Measurements from ENCODE around the gene MRPS26.
A peak's percentile ranks its signal among the peaks of the same experiment; 100 is the strongest.
"Not testable (repeated sequence)": the region's sequence is repeated elsewhere in the genome, so short reads cannot be mapped to it uniquely, and the experiment has no call there.

Gene MRPS26

GRCh38 chr20:3045816-3046676 lies at the start of gene MRPS26:
Gene MRPS26 (plus strand): TSS chr20:3046052. CDS start chr20:3046069, 17 bp downstream.
- peak; percentile 90 for DNase-seq (ENCODE audit: low read depth, low spot score)

GRCh38 chr20:2998728-2999127 lies 47.1 kb upstream of the MRPS26 start:
- DNase-seq (ENCODE audit: low read depth, low spot score): no peak

- no peak for DNase-seq (ENCODE audit: low read depth, low spot score)
These were observed 44.9 kb upstream of the MRPS26 start for GRCh38 chr20:3000852-3001523.

DNA sequence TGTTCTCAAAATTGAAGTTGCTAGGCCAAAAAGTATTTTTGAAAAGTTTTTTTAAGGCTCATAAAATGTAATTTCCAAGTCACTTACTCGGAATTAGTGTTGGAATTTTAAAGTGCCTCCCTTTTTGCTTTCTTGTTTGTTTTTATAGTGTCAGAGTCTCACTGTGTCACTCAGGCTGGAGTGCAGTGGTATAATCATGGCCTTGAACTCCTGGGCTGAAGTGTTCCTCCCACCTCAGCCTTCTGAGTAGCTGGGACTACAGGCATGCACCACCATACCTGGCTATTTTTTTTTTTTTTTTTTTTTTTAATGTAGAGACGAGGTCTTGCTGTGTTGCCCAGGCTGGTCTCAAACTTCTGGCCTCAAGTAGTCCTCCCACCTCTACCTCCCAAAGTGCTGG lies 42.4 kb upstream of the MRPS26 start:
- no peak for DNase-seq (ENCODE audit: low read depth, low spot score)

GRCh38 chr20:3010985-3011723 lies 34.7 kb upstream of the MRPS26 start:
- no peak for DNase-seq (ENCODE audit: low read depth, low spot score)

- no peak for DNase-seq (ENCODE audit: low read depth, low spot score)
These were observed 34.1 kb upstream of the MRPS26 start for GRCh38 chr20:3011752-3012151.

DNA sequence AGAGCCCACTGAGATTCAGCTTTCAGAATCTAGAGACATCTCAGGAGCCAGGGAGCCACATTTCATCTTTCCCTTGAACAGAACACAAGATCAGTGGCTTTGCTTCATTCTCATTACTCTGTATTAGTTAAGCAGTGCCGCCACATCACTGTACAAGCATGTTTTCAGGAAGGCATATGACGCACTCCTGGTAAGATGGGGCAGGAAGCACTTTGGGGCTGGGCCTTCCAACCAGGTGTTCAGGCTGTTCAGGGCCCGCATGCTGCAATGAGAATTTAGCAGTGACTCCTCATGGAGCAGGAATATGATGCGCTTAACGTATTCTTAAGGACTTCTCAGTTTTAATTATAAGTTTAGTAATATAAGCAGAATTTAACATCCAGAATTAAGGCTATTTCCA lies 32.1 kb upstream of the MRPS26 start:
- no peak for DNase-seq (ENCODE audit: low read depth, low spot score)

DNA sequence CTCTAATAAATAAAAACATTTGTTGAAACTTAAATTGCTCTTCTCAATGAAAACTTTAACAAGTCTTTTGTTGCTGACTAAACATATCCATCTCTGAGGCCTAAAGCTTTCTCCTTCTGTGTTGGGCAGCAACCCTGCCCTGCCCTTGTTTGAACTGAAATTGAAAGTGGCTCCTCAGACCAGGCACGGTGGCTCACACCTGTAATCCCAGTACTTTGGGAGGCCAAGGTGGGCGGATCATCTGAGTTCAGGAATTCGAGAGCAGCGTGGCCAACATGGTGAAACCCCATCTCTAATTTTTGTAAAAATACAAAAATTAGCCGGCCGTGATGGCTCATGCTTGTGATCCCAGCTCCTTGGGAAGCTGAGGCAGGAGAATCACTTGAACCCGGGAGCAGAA lies 31.7 kb upstream of the MRPS26 start:
- no peak for DNase-seq (ENCODE audit: low read depth, low spot score)

- DNase-seq (ENCODE audit: low read depth, low spot score): no peak
These were observed 31.2 kb upstream of the MRPS26 start for GRCh38 chr20:3014662-3015061.

- not testable (repeated sequence) for DNase-seq (ENCODE audit: low read depth, low spot score)
These were observed 30.6 kb upstream of the MRPS26 start for GRCh38 chr20:3015302-3015701.

- DNase-seq (ENCODE audit: low read depth, low spot score): no peak
These were observed 24.5 kb upstream of the MRPS26 start for GRCh38 chr20:3021327-3021726.

DNA sequence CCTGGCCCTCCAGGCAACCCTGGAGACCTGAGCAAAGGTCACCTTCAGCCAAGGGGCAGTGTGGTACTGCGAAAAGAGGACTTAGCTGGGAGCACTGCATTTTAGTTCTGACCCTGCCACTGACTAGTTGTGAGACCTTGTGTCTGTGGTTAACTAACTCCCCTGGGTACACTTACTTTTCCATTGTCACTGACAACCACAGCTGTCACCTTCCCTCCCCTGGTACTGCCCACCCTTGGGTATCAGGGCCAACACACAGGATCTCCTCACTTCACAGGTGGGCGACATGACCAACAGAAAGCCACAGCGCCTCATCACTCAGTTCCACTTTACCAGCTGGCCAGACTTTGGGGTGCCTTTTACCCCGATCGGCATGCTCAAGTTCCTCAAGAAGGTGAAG lies 24.1 kb upstream of the MRPS26 start:
- no peak for DNase-seq (ENCODE audit: low read depth, low spot score)

DNA sequence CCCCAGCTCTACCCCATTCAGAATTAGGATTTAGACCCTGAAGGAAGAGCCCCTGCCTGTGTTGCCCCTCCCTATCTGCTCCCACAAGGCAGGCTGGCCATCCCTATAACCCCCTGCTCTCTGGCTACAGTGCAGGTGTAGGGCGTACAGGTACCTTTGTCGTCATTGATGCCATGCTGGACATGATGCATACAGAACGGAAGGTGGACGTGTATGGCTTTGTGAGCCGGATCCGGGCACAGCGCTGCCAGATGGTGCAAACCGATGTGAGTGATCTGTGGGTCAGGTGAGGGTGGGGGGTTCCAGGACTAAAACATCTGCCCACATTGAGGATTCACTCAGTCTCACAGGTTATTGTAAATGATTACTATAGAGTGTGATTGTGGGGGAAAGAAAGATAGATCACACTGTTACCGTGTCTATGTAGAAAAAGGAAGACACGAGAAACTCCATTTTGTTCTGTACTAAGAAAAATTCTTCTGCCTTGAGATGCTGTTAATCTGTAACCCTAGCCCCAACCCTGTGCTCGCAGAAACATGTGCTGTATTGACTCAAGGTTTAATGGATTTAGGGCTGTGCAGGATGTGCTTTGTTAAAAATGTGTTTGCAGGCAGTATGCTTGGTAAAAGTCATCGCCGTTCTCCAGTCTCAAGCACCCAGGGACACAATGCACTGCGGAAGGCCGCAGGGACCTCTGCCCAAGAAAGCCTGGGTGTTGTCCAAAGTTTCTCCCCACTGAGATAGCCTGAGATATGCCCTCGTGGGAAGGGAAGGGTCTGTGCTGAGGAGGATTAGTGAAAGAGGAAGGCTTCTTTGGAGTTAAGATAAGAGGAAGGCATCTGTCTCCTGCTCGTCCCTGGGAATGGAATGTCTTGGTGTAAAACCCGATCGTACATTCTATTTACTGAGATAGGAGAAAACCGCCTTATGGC lies 23.0 kb upstream of the MRPS26 start:
- DNase-seq (ENCODE audit: low read depth, low spot score): peak; percentile 55

GRCh38 chr20:3027987-3028386 lies 17.9 kb upstream of the MRPS26 start:
- DNase-seq (ENCODE audit: low read depth, low spot score): no peak

DNA sequence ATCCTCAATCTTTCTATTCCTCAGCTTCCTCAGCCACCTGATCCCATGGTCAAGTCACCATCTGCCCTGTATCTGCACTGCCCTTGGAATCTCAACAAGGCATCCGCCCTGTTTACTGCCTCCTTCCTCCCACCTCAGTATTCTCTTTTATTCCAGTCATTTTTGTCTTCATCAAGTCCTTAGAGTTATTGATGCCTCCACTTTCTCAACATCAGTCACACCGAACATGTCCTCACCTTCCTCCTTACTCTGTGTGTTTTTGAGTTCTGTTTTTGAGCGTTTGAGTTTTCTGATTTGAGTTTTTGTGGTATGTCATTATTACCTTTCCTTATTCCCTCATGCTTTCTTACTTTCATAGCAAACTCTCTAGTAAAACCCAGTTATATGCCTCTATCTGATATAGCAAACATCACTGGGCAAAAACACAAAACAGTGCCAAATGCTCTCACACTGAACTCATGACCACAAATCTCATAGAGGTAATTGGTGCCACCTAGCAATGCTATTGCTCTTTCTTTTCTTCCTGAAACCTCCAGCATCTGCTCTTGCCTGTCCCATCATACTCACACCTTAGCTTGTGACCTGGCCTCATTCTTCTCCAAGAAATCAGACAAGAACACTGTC lies 14.2 kb upstream of the MRPS26 start:
- no peak for DNase-seq (ENCODE audit: low read depth, low spot score)

DNA sequence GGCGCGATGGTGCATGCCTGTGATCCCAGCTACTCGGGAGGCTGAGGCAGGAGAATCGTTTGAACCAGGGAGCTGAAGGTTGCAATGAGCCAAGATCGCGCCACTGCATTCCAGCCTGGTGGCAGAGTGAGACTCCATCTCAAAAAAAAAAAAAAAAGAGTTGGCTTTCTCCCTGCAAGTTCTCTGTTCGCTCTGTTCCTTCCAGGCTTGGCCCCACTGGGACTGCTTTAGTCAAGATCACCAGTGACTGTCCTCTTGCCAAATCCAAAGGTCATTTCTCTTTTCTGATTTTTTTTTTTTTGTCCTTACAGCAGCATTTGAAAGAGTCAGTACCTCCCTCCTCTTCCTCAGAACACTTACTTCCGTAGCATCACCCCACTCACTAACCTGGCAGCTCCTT lies 13.2 kb upstream of the MRPS26 start:
- DNase-seq (ENCODE audit: low read depth, low spot score): no peak

DNA sequence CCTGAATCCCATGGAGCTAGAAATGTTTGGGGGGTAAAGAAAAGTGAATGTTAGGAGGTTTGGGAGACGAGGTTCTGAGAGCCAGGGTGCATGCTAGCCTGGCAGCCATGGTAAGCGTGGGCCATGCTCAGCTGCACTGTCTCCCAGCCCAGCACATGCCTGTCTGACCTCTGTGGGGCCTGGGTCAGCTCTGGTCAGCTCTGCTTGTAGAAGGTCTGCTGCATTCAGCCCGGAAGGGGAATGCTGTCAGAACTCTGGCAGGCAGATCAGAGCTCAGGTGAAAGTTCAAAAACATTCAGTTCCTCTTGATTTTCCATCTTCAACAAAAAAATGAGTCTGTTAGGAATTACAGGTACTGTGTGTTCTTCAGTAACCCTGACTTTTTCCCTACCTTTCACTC lies 8.2 kb upstream of the MRPS26 start:
- no peak for DNase-seq (ENCODE audit: low read depth, low spot score)

DNA sequence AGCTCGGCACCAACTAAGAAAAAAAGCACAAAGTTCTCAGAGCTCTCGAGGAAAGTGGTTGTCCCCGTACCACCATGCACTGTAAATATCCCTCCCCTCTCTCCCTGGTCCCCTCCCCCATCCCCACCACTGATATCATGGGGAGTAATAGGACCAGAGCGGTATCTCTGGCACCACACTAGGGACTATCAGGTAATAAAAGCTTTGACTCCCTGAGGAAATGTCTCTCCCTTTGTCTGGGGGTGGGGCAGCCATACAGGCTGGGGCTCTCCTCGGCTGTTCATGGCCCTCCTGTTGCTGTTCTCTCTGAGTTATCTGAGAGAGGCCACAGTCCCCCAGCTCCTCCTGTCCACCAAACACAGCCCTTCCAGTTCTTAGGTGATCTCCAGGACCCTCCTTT lies 7.4 kb upstream of the MRPS26 start:
- DNase-seq (ENCODE audit: low read depth, low spot score): no peak

DNA sequence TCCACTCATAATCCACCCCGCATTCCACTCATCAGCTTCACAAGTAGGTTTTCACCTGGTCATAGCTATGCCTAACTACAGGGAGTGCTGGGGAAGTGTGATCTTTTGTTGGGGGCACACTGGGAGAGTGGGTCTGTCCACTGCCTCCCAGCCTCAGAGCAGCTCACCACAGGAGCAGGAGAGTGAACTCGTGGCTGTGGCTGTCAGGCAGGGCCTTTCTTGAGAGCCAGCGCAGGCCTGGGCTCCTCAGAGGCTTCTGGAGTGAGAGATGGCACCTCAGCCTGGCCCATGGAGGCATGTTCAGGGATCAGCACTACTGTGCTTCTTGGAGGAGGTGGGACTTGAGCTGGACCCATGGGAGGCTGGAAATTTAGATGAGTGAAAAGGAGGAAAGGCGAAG lies 6.4 kb upstream of the MRPS26 start:
- no peak for DNase-seq (ENCODE audit: low read depth, low spot score)

- no peak for DNase-seq (ENCODE audit: low read depth, low spot score)
These were observed 5.8 kb upstream of the MRPS26 start for GRCh38 chr20:3040086-3040485.

DNA sequence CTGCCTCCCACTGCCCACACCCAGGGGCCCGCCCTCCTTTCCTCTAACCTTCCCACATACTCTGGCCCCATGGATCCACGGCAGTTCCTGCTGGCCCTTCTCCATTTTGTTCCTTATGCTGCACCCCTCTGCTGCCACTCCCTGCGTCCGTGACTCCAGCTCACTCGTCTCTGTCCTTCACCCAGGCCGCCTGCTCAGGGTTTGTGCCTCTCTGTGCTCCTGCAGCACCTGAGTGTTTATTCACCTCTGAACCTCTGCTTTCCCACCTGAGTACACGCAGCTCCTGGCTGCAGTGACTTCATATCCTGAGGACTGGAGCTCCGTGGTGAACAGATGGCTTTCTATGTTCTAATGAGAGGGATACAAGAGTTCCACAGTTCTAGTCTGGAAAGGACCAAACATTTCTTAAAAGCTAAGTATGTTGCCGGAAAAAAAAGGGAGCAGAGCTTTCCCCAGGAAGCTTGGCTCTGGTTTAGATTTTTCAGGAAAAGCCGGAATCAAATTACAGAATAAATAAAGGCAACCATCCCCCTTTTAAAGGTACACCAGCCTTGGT lies 3.9 kb upstream of the MRPS26 start:
- DNase-seq (ENCODE audit: low read depth, low spot score): no peak
